GM13977 (cell line): ENCODE measurements around the gene RGSL1.

ENCODE experiments used
- DNase-seq: peaks from one replicate; pipeline ENCODE4 v3.0.0; 2012; ENCODE audit warnings: low spot score
- CTCF ChIP-seq: IDR thresholded peaks from 2 replicates; pipeline ENCODE4 v1.5.1; 2012; ENCODE audit warnings: mild to moderate bottlenecking, control low read depth; ENCODE audit not compliant: insufficient read depth; ENCODE audit errors: extremely low read depth, missing control alignments
- in situ Hi-C: fragments of 300-500 bp; cut with MboI; formaldehyde crosslinking; loops from one replicate; pipeline ENCODE4 v1.12.0; 2022; ENCODE audit warnings: low sequenced_read_pairs, low pct_unique_long_range_greater_than_20kb, mixed read lengths, inconsistent platforms; ENCODE audit not compliant: unreplicated experiment

The RGSL1 gene

GRCh38 chr1:182408435-182409075, 41.4 kb upstream of the RGSL1 start:
- in situ Hi-C loops = no loop called here
- DNase-seq = no peak
- TF ChIP-seq CTCF = no peak

GRCh38 chr1:182410138-182410537, 39.8 kb upstream of the RGSL1 start:
- in situ Hi-C loops = no loop called here
- TF ChIP-seq CTCF = no peak
- no peak for DNase-seq

- TF ChIP-seq CTCF = no peak
- in situ Hi-C loops = no loop called here
- no peak for DNase-seq
Measured at GRCh38 chr1:182410620-182411273, 39.2 kb upstream of the RGSL1 start.

GRCh38 chr1:182413486-182413885, 36.5 kb upstream of the RGSL1 start:
- TF ChIP-seq CTCF = no peak
- no peak for DNase-seq
- in situ Hi-C loops = no loop called here

DNA sequence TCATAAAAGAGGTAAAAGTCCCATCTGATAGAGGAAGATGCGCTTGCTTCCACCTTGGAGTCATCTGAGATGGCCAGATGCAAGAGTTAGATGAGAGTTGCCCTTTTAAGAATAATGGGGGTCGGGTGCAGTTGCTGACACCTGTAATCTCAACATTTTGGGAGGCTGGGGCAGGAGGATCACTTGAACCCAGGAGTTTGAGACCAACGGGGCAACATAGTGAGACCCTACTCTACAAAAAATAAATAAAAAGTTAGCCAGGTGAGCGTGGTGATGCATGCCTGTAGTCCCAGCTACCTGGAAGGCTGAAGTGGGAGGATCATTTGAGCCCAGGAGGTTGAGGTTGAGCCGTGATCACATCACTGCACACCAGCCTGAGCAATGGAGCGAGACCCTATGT, 36.0 kb upstream of the RGSL1 start:
- no peak for TF ChIP-seq CTCF
- in situ Hi-C loops = no loop called here
- DNase-seq = no peak

DNA sequence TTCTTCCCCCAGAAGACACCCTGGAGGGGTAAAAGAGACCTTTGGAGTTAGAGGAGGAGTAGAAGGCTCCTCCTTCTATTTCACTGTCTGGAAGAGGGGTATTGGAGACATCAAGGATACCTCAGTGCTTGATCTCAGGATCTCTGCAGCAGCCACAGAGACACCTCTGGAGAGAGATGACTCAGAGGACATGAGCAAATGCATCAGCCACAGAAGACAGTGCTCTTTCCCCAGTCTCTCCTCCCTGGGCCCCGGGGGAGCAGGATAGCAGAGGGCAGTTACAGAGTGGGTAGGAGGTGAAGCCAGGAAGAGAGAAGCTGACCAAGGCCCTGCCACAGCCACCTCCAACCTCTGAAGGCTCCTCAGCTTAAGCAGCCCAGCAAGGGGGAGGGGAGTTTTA, 34.2 kb upstream of the RGSL1 start:
- no peak for TF ChIP-seq CTCF
- no peak for DNase-seq
- in situ Hi-C loops = no loop called here
